ENCODE data around the gene RAB6C.

DNA sequence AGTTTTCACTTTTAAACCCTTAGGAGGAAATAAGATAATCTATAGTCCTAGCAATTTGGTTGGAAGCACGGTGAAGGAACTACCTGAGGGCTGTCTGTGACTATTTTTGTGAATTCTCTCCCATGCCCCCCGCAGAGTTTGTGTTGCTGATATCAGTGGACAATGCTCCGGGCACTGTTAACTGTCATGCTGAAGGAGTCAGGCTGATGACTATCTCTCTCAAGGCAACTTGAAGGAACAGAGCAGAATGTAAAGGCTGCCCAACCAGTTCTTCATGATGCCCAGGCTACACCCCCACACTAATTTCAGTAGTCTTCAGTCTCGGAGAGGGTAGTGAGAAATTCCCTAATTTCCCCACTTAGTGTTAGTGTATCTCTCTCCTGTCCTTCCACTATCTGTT lies 21.6 kb upstream of the RAB6C start:
- TF ChIP-seq, protein P1, sequence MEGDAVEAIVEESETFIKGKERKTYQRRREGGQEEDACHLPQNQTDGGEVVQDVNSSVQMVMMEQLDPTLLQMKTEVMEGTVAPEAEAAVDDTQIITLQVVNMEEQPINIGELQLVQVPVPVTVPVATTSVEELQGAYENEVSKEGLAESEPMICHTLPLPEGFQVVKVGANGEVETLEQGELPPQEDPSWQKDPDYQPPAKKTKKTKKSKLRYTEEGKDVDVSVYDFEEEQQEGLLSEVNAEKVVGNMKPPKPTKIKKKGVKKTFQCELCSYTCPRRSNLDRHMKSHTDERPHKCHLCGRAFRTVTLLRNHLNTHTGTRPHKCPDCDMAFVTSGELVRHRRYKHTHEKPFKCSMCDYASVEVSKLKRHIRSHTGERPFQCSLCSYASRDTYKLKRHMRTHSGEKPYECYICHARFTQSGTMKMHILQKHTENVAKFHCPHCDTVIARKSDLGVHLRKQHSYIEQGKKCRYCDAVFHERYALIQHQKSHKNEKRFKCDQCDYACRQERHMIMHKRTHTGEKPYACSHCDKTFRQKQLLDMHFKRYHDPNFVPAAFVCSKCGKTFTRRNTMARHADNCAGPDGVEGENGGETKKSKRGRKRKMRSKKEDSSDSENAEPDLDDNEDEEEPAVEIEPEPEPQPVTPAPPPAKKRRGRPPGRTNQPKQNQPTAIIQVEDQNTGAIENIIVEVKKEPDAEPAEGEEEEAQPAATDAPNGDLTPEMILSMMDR (IDR thresholded peaks at IDR 0.05), result no peak
- no peak for TF ChIP-seq POLR2AphosphoS5 (IDR thresholded peaks at IDR 0.05)
- TF ChIP-seq EP300 (IDR thresholded peaks at IDR 0.05; ENCODE audit: low read depth), result no peak
